GM12878 (cell line): ENCODE data around the gene ADAMTSL1. TPM values are rescaled to one million over a fixed set of nuclear protein-coding genes. Genes with fewer than 3 reads are reported as not detected.

Source experiments
- ZBTB40 ChIP-seq: fragments of 450-650 bp; IDR thresholded peaks from 2 replicates; pipeline ENCODE4 v1.6.1; 2016; ENCODE audit warnings: mild to moderate bottlenecking, moderate library complexity, borderline replicate concordance
- ZNF592 ChIP-seq: fragments of 450-650 bp; IDR thresholded peaks from 2 replicates; pipeline ENCODE4 v1.6.1; 2017; ENCODE audit warnings: mild to moderate bottlenecking, moderate library complexity
- polyA plus RNA-seq, 11 experiments: library from polyadenylated mRNA; depleted of rRNA in 4 of 11; unstranded in 6 of 11; stranded (reverse) in 5 of 11; fragments of >200 nt; fragmentation: Nextera tagmentation in 4 of 11; fragmentation: Illumina TruSeq in 1 of 11; extraction: Ambion mirVana in 4 of 11; extraction: Trizol in 1 of 11; gene quantifications; 1 replicate in 1 of 11; 2 replicates in 10 of 11; pipeline versions ENCODE4 v1.2.1 to v1.2.3, GENCODE V29; 2011 to 2016; ENCODE audit warnings: inconsistent platforms in 2 of 11, missing spikeins in 2 of 11, low read depth in 1 of 11
- total RNA-seq, 4 experiments: library from RNA; depleted of rRNA in 3 of 4; stranded (reverse); fragments of >200 nt in 3 of 4; fragmentation: Illumina TruSeq in 1 of 4; extraction: Trizol in 1 of 4; gene quantifications; 2 replicates each; pipeline versions ENCODE4 v1.2.1 to v1.2.3, GENCODE V29; 2013 to 2021

Gene ADAMTSL1
- total and polyA plus RNA-seq, 10 of the 15 experiments (the other 5 are each of a cell fraction or from before 2014, with no cell fraction given): 0.01 to 0.10 (median 0.07) TPM; not detected in 6

DNA sequence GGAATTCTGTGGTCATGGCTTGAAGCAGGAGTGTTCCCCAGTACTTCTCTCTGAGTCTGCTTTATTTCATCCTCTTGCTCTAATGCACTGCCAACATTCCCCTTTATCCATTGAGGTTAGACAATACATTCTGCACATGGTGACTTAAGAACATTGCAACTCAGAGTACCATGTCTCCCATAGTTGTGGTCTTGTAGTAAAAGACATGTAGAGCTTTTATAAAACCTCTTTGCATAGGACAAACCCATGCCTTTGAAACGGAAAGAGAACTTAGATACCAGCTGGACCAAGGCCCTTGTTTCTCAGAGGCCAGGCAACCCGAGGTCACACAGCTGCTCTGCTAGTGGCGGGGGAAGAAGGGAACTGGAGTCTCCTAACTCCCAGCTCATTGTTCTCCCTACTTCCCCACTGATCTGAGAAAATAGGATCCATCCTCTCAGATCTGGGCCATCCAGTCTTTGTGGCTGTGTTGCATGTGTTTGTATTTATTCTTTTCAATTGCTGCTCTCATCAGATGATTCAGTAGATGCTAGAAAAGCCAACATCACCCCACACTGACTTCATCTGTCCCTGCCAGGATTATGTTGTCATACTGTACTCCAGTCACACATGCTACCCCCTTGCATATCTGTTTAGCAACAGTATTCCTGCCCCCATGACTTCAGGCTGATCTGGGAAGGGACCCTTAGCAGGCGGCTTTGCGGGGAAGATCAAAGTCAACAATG, 322.2 kb downstream of the ADAMTSL1 start (continued):
- TF ChIP-seq ZNF592 (no peak), ZBTB40 (no peak)
